WI38 (cell line): ENCODE results near the gene OR6C65.
"Not testable (repeated sequence)": the region's sequence is repeated elsewhere in the genome, so short reads cannot be mapped to it uniquely, and the experiment has no call there.

Experiments
- H3K4me3 ChIP-seq: 2 replicates; pipeline ENCODE4 v1.5.1; 2011; ENCODE audit warnings: low read depth, mild to moderate bottlenecking, control low read depth, low read length
- TF ChIP-seq, protein P1 (sequence below): IDR thresholded peaks from 2 replicates; pipeline ENCODE4 v1.5.1; 2012; ENCODE audit warnings: low read depth, mild to moderate bottlenecking, control low read depth, low read length

The OR6C65 gene

GRCh38 chr12:55428331-55429243 lies 28.3 kb downstream of the OR6C65 start:
- TF ChIP-seq, protein P1, sequence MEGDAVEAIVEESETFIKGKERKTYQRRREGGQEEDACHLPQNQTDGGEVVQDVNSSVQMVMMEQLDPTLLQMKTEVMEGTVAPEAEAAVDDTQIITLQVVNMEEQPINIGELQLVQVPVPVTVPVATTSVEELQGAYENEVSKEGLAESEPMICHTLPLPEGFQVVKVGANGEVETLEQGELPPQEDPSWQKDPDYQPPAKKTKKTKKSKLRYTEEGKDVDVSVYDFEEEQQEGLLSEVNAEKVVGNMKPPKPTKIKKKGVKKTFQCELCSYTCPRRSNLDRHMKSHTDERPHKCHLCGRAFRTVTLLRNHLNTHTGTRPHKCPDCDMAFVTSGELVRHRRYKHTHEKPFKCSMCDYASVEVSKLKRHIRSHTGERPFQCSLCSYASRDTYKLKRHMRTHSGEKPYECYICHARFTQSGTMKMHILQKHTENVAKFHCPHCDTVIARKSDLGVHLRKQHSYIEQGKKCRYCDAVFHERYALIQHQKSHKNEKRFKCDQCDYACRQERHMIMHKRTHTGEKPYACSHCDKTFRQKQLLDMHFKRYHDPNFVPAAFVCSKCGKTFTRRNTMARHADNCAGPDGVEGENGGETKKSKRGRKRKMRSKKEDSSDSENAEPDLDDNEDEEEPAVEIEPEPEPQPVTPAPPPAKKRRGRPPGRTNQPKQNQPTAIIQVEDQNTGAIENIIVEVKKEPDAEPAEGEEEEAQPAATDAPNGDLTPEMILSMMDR: no peak
- H3K4me3 ChIP-seq: no peak overlapping the region

DNA sequence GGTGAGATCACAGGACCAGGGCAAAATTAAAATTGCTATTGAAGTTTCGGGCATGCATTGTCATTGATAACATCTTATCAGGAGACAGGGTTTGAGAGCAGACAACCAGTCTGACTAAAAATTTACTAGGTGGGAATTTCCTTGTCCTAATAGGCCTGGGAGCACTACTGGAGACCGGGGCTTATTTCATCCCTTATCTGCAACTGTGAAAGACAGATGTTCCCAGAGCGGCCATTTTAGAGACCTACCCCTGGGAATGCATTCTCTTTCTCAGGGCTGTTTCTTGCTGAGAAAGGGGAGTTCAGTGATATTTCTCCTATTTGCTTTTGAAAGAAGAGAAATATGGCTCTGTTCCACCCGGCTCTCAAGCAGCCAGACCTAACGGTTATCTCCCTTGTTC lies 40.9 kb downstream of the OR6C65 start:
- H3K4me3 ChIP-seq: not testable (repeated sequence)

DNA sequence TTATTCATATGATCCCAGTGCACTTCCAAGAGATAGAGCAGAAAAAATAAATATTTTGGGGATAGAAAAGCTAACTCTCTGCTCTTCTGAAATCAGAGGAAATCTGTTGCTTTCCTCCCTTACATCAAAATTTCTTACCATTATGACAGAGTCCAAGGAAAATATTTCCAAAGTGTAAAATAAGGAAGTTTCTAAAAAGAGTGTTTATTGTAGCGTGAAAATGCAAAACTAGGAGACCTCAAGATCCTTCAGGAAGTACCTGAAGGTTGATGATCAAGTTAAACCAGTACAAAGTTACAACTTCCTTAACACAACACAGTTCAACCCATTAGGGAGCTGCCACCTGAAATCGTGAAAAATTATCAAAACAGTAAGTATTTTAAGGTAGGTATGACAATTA lies 43.4 kb downstream of the OR6C65 start, which contains the start of gene OR6C2:
Gene OR6C2 (plus strand): TSS at position 301 of the 400 bp plus-strand sequence. CDS start 8,138 bp downstream, outside the sequence.
- TF ChIP-seq, protein P1: no peak
- no peak within 1 kb of the TSS for H3K4me3 ChIP-seq

- TF ChIP-seq, protein P1: no peak
Measured at GRCh38 chr12:55445357-55445756, 45.0 kb downstream of the OR6C65 start.

DNA sequence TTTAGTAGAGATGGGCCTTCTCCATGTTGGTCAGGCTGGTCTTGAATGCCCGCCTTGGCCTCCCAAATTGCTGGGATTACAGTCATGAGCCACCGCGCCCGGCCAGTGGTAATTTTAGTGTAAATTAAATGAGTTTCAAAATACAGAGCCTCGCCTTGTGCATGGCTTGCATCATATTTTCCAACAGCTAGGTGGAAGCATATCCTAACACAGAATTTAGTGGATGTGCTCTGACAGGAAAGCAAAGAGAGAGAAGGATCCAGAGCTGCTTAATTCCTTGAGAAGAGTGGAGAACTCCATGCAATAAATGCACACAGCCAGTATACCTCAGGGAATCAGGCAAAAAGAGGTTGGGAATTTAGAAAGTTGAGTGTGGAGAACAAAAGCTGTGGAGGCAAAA lies 46.0 kb downstream of the OR6C65 start:
- H3K4me3 ChIP-seq: no peak overlapping the region
- TF ChIP-seq, protein P1: no peak

More at GRCh38 chr12:55445357-55445756, 45.0 kb downstream of the OR6C65 start:
- H3K4me3 ChIP-seq: no peak overlapping the region

DNA sequence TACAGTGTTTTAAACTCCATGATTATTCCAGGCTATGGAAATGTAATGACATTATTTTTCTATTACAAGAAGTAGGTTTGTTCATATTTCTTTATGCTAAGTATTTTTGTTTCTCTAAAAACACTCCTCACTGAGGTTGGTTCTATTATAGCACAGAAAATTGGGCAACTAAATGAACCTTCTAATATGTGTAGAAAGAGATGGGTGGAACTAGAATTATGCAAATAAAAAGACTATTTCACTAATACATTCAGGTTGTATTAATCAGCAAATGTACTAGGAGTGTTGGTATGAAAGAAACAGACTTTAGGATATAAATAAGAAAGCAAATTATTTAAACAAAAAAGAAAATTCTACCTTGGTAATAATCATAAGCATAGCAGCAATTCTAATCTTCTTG lies 48.5 kb downstream of the OR6C65 start:
- TF ChIP-seq, protein P1: no peak
- no peak overlapping the region for H3K4me3 ChIP-seq
